GM19468 (cell line): ENCODE data around the gene PTPRE.

Experiments used
- ATAC-seq: cut with Tn5 transposase; IDR thresholded peaks from one replicate; pipeline ENCODE4 v1.9.1; 2021; ENCODE audit warnings: mild to moderate bottlenecking, moderate library complexity, moderate number of reproducible peaks; ENCODE audit not compliant: unreplicated experiment; ENCODE audit errors: extremely low read depth

PTPRE gene

DNA sequence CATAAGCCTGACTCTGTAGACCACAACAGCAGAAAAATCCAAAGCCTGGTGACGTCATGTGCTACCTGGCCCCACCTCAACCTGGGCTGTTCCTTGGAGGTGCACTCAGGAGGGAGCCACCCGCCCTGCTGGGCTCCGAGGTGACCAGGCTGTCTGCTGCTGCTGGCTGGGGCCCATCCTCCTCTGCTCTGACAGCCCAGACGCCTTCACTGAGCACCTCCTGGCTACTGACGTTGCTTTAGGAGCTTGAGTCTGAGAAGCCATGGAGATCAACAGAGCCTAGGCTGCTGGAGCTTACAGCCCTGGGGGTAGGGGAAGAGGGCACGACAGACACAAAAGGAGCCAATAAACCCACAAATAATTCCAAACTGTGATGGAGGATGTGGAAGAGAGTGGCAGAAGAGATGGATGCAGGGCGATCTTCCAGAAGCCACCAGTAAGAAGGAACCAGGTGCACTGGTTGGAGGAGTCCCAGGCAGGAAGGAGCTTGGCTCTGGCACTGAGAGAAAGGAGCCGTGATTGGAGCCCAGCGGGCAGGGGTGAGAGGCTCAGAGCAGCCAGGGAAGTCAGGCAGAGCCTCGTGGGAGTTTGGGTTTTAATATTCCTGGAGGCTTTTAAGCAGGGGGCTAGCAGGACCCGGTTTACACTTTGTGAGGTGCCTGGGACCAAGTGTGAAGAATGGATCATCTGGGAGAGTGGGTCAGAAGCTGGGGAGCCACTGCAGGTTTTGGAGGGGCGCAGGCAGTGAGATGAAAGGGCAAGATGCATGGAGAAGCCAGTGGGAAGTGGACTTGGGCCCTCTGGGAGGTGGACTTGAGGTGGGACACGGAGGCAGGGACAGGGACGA, 1.7 kb upstream of the PTPRE start:
- ATAC-seq = no peak

DNA sequence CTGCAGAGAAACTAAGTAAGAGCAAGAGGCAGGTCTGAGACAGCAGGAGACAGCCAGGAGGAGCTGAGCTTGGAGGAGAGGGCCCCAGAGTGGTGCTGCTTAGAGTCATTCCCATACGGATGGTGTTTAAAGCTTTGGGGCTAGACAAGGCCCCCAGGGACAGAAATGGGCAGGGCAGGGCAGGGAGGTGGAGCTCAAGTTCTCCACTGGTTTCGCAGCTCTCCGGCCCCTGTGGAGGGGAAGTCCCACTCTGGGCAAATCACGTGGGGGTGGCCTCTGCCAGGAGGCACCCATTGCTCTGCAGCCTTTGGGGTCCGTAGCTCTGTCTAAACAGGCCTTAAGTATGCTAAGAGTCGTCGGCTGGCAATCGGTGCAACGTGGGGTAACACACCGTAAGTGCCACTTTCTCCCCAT, 1.0 kb upstream of the PTPRE start:
- ATAC-seq = no peak

DNA sequence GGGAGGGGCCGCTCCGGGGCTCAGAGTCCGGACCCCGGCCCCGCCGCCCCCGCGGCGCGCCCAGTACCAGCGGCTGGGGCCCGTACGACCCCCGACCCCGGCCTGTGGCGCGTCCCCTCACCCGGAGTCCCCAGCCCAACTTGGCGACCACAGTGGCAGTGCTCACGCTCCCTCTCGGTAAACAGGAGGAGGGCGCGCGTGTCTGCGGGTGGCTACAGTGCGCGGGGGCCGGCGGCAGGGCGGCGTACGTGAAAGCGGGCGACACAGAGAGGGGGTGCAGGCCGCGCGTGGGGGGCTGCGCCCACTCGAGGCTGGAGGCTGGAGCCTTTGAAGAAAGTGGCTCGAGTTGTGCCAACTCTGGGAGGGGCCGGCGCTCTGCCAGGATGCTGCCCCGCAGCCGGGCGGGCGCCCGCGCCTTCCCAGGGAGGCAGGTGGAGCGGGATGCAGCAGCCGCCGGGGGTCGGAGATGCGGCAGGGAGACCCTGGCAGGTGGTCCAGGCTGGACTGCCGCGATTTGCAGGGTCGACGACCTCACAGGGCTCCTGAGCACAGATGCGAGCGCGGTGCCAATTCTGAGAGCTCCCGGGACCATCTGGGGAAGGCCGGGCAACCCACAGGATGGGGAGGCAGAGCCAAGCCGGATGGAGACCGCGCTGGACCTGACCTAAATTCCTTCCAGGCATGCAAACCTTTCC, 655 bp downstream of the PTPRE start:
- no peak for ATAC-seq

DNA sequence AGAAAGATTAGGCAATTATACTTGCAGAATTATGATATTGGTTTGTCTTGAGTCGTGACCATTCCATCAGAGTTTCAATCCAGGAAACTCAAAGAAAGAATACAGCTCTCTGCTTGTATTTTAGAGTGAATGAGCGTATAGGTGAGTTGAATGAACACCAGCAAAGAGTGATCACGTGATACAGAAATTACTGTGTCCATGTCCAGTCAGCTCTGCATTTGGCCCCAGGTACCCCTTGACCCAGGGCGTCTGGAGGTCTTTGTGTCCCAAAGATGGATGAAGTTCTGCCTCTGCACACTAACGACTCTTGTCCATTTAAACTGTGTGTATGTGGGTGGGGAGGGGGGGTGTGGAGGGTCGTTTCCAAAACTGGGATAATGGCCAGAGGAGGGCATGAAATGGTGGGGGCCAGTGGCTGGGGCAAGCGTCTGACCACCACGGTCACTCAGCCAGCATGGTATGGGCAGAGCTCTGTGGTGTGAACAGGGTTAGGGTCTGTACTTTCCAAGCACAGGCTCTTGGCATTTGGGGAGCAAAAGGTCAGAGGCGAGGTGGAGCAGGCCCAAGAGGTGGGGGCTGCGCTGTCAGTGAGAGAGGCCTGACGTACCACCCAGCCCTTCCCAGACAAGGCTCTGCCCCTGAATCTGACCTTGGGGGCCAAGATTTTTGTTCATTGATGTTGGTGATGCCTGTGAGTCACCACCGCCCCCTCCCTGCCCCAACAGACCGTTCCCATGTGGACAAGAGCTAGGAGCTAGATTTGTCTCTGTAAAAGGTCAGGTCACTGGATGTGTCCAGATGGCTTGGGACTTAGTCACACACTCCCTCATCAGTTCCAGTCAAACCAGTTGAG, 1.4 kb downstream of the PTPRE start:
- no peak for ATAC-seq

DNA sequence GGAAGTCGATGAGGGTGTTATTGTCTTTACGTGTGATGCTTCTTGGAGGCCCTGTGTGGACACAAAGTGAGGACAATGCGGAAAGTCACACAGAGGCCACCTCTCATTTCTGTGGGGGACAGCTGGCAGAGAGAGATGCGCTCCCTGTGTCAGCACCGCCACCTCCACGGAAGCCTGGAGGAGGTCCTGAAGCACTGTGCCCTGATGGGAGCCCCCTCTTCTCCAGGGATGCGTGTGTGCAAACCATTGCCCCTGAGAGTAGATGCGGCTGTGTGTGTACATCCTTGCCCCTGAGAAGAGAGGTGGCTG, 2.0 kb downstream of the PTPRE start:
- ATAC-seq = no peak

DNA sequence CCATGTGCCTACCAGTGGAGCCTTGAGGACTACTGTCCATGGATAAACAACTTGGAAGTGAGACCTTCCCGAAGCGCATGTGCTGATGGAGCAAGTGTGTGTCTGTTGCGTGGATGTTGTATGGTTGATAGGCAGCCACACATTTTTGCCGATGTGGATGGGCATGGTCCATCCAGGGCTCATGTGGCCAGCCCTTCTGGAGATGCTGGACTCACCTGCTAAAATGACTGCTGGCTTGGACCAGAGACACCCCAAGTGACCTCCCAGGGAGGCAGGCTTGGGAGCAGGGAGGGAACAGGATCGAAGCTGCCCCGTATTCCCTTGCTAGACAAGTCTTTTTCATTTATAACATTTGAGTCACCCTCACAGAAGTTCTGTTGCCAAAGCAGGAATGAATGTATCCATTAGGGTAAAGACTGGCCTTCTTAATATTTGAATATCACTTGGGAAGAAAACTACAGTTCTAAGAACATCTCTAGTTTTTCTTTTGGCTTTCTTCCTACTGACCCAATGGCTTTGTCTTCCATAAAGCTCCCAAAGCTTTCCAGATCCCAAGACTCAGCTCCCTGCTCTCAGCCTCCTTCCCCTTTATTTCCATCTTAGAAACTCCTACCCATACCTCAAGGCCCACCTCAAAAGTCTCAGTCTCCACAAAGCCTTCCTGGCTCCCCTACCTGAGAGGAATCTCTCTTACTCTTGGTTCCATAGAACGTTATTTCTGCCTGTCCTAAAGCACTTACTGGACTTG, 3.0 kb downstream of the PTPRE start:
- no peak for ATAC-seq

DNA sequence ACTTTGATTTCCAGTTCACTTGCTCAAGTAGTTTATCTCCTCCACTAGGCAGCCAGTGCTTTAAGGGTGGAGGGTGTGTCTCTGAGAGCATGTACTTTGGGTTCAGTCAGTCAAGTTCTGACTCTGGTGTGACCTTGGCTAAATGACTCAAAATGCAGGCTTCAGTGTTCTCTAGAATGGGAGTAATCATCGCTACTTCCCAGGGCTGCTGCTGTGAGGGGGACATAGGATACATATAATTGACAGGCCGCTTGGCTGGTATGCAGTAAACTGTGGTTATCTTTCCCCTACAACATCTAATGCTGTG, 3.5 kb downstream of the PTPRE start:
- no peak for ATAC-seq

DNA sequence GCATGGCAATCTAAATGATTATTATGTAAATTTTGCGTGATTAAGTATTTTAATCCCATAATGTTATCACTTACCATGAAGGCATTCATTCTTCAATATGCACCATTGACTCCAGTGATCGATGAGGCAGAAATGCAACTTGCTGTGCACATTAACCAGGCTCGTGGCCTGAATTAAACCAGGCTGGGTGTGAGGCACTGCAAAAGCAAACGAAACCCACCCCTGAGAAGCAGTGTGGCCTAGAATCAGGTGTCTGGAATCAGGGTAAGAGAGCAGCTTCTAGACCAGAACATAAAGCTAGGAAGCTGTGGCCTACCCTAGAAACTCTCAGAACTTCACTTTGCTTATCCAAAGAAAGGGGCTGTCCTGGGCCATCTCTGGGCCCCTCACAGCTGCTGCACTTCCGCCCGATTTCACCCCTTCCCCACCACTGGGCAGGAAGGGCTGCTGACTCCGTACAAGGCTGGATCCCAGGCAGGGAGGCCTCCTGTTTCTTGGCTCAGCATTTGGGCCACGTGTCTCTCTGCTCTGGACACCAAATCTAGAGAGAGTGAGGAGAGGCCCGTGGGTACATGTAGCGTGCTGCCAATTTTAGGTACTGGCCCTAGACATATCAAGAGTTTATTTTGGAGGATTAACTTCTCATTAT, 4.4 kb downstream of the PTPRE start:
- ATAC-seq = no peak

DNA sequence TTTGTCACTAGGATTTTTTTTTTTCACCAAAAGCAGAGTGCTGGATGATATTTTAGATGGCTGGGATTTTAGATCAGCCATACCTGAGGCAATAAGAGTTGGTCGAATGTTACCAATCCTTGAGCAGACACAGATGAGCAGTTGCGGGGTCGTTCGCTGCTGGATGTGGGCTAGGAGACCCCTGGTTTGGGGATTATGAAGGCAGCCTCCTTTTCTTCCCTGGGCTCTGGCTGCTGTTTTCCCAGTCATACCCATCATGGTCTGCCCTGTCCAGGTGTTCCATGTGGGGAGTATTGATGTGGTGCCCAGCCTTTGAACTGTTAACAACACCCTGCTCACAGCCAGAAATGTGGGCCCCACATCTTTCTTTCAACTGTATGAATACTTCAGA, 5.0 kb downstream of the PTPRE start:
- no peak for ATAC-seq

DNA sequence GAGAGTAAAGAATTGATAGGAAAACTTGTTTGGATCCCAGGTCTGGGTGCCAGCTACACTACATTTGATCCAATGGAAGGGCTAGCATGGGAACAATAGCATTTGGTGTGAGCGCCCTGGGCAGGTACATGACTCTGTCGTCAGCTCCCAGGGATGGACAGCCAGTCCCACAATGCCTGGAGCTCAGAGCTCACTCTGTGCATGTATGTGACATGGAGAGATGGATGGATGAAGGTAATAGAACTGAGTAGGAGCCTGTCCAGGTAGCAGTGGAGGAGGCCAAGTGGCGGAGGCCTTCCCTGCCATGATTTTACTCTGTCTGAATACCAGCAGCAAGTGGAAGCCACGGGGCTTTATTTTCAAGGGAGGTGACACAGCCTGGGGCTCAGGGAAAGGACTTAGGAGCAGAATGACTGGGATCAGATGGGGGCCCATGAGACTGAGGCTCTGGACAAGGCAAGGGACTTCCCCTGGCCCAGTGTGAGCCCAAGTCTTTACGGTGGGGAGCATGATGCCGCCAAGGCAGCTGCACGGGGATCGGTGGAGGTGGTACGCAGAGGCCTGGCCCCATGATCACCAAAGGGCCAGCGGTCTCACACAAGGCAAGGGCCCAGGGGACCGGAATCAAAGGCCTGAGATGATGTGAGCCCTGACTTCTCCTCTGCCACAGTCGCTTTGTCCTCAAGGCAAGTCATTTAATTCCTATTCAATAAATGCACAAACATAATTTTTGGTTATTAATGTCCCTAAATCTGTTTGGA, 5.9 kb downstream of the PTPRE start:
- ATAC-seq = no peak

DNA sequence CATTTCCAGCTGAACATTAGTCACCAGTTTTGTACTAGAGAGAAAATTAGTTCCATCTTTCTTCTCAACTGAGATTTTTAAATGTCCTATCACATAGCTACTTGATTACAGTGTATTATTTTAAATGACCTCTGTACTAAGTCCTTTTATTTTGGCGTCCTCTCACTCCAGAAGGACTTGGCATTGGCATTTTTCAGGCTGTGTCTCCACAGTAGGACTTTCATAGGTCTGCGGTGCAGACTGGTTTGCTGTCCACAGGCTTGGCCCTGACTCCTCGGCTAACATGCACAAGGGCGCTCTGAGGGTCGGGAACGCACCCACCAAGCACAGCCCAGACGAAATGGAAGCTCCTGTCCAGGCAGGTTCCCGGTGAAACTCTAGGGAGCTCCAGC, 6.5 kb downstream of the PTPRE start:
- ATAC-seq = no peak

DNA sequence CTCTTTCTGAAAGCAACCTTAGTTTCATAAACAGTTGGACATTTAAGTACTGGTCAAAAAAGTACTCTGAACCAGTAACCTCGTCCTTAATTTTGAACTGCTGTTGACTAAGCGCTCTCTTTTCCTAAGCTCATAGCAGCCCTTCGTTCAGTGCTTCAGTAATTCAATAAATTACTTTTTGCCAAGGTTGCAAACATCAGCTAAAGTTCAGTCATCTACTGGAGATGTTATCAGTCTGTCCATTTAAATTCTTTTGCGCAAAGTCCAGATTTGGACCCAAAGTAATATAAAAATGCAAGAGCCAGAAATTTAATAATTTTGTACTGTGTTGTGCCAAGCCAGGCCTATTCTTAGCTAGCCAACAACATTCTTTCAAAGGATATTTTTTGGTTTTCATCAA, 8.4 kb downstream of the PTPRE start:
- no peak for ATAC-seq

DNA sequence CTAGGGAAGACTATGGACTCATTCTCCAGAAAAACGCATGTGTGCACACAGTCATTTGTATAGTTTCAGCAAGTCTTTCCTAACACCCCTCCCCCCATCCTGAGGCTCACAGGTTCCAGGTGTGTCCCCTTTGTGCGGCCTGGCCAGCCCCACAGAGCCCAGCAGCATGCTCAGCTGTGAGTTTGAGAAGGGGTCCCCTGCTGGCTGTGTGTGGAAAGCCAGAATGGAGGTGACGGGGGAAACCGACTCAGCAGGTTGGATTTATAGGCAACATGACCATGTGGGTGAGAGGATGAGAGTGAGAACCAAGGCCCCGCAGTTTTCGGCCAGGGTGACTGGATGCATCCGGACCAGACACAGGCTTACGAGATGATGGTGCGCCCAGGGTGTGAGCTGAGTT, 9.9 kb downstream of the PTPRE start:
- ATAC-seq = no peak

DNA sequence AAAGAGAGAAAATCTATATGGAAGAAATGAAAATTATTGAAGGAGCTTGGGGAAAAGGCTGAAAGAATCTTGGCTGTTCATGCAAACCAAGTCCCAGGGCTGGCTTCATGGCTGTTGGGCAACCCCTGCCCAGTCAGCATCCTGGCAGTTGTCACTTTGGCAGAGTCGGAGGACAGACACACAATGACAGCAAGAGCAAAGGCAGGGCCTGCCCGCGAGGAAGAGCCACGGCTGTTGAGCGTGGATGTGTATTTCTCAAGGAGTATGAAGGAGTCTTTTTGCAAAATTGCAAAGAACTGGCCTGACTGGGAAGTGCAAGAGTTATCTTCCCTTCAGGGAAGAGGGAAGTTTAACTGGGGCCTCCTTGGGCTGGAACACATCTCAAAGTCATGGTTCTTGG, 11.7 kb downstream of the PTPRE start:
- no peak for ATAC-seq

DNA sequence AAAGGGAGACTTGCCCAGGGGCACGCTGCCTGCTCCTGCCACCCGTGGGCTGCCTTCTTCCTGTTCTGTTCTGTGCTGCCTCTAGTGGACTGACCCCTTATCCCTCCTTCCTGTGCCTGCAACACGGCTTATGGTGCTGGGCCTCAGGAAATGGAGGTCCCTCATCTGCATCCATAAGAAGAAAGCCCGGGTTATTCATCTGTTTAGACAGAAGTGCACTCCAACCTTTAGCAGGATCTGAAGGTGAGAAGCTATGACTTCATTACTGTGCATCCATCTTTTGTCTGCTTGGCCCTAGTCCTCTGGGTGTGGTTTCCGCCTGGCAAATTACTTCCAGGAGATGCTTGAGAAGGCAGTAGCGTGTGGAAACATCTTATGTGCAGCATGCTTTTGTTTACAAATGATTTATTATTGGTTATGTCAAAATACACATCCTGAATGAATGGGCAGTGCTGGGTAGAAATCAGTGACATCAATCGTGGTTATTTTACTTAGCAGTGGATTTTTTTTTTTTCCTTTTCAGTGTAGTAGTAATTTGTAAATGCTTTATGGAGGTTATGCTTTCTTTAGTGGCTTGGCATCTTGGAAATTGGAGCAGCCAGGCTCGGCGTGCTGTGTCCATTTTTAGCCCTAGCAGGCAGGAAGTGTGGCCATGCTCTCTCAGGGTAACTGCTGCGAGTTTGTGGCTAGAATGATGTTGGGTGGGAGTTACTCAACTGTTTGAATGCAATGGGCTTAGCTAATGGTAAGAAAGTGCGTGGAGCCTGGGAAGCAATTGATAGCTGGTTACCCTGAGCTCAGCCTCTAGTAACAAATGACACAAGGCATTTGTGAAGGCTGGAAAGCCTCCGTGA, 12.7 kb downstream of the PTPRE start:
- ATAC-seq = no peak

DNA sequence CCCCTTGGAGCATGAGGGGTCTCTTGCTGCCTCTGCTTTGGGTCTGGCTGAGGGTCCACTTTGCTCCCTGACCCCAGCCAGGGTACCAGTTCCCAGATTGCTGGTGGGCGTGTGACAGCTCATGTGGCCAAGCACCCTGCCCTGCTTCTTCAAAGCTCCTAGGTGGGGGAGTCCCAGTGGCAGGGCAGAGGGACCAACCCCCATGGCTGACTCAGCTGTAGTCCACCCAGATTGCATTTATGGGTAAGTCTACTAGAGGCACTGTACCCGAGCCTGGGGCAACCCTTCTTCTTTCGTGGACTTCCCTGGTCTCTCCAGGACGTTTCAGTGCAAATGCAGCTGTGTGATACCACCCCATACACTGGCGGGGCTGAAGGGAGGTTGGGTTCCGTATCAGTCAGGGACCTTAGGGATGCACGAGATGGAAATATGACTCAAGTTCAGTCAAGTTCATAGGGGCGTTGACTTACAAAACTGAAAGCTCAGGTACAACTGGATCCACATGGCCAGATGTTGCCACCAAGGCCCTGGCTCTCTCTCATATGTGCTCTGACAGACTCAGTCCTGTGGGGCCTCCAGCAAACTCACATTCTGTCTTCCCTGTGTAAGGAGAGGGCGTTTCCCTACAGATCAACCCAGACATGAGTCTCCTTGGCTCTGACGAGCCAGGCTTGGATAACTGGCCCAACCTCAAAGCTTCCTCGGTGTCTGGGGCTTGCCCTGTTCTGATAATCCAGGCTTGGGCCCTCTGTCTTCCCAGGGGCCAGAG, 13.6 kb downstream of the PTPRE start:
- no peak for ATAC-seq

DNA sequence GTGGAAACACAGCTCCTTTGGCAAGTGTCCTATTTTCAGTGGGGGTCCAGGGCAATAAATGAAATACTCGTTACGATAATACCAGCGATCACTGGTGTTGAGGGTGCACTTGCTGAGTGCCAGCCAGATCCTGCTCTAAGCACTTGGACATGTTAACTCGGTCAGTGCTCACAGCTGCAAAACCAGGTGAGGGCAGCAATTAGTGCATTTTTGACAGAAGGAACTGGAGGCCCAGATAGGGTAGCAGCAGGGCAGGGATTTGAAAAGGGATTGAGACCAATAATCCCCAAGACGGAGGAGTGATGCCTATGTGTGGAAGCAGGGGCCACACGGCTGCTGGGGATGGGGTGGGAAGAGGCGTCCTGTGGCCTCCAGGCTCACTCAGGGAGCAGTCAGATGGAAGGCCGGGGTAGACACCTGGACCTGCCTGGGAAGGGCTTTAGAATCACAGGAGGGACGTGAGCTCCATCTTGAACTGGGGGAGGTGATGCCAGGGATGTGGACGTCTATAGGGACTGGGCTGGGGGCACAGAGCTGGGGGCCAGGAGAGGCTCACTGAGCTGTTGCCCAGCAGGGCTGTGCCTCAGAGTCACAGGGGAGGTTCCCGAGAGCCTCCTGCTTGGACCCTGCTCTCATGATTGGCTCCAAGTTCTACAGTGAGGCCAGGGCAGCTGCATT, 14.3 kb downstream of the PTPRE start:
- no peak for ATAC-seq
